Activated CD4-positive, alpha-beta memory T cell treated with anti-CD3 and anti-CD28 coated beads for 36 hours (primary cell): ENCODE results near the gene GRB2. TPM values are rescaled to one million over a fixed set of nuclear protein-coding genes. Genes with fewer than 3 reads are reported as not detected.
A peak's percentile ranks its signal among the peaks of the same experiment; 100 is the strongest.

ENCODE experiments used
- CTCF ChIA-PET: fragments of 350-600 bp; sonication (Branson Sonifier 250); formaldehyde crosslinking; loops from one replicate; lab custom pipeline; 2021; ENCODE audit warnings: antibody characterized with exemption, inconsistent platforms; lab: Charles Lee
- POLR2A ChIA-PET: fragments of 350-600 bp; sonication (Branson Sonifier 250); formaldehyde crosslinking; loops from one replicate; lab custom pipeline; 2021; ENCODE audit warnings: antibody characterized with exemption; lab: Charles Lee
- DNase-seq: peaks from one replicate; pipeline ENCODE4 v3.0.0-alpha.2; 2020
- H3K27ac Mint-ChIP-seq: one replicate; pipeline ENCODE4 v1.8.0; 2021; ENCODE audit warnings: mixed read lengths
- H3K27me3 Mint-ChIP-seq: one replicate; pipeline ENCODE4 v1.8.0; 2021; ENCODE audit warnings: mixed read lengths
- H3K36me3 Mint-ChIP-seq: one replicate; pipeline ENCODE4 v1.8.0; 2021; ENCODE audit warnings: mixed read lengths
- H3K4me1 Mint-ChIP-seq: one replicate; pipeline ENCODE4 v1.8.0; 2021; ENCODE audit warnings: low read depth, mixed read lengths
- H3K4me3 Mint-ChIP-seq: one replicate; pipeline ENCODE4 v1.8.0; 2021; ENCODE audit warnings: mild to moderate bottlenecking, mixed read lengths
- H3K9me3 Mint-ChIP-seq: one replicate; pipeline ENCODE4 v1.8.0; 2021; ENCODE audit warnings: mixed read lengths
- intact Hi-C: fragments of 100-400 bp; cut with micrococcal nuclease; formaldehyde crosslinking; loops from one replicate; pipeline ENCODE4 v1.15.1; 2023
- total RNA-seq, 2 experiments: library from RNA; stranded (reverse); gene quantifications; one replicate each; pipeline ENCODE4 v1.2.3, GENCODE V29; 2021

GRB2 gene
- total RNA-seq, 2 experiments from 2014 or later: 174 to 182 TPM

- H3K4me3 Mint-ChIP-seq: no peak overlapping the region
Measured at GRCh38 chr17:75411328-75412067, 6.0 kb upstream of the GRB2 start.

GRCh38 chr17:75410141-75410540 is 4.7 kb upstream of the GRB2 start:
- POLR2A ChIA-PET: no interaction called here

More at GRCh38 chr17:75411328-75412067, 6.0 kb upstream of the GRB2 start:
- intact Hi-C loops: loop anchor here (1.0 to 2.0 kb wide), 2 partner anchors 121 to 173 kb away; no protein-coding TSS in a partner anchor
- ChIA-PET CTCF (interaction anchor here (0.6 to 2.7 kb wide), 24 partner anchors 14 to 450 kb away, joined by 3 to 41 read pairs (median 5); partner anchors contain the start of genes ARMC7, MIF4GD, NUP85 and SLC25A19), POLR2A (no interaction called here)
- Mint-ChIP-seq H3K9me3 (no peaks in the 10 kb centered on the region), H3K36me3 (no peaks in the 10 kb centered on the region), H3K27me3 (peaks cover 1% of the 10 kb centered on the region), H3K27ac (no peak overlapping the region), H3K4me1 (peaks cover 18% of the 10 kb centered on the region)
- no peak for DNase-seq

GRCh38 chr17:75407655-75408352 is 2.3 kb upstream of the GRB2 start:
- Mint-ChIP-seq H3K27ac (no peak overlapping the region), H3K36me3 (peaks cover 3% of the 10 kb centered on the region), H3K4me3 (no peak overlapping the region), H3K9me3 (no peaks in the 10 kb centered on the region), H3K27me3 (no peaks in the 10 kb centered on the region), H3K4me1 (peaks cover 30% of the 10 kb centered on the region)
- DNase-seq: no peak
- ChIA-PET CTCF (interaction anchor here (1.1 to 3.1 kb wide), 3 partner anchors 85 to 447 kb away, joined by 3 to 12 read pairs (median 7); partner anchors contain the start of gene MIF4GD), POLR2A (interaction anchor here (1.7 to 2.9 kb wide), 2 partner anchors 119 to 146 kb away, joined by 3 to 18 read pairs; partner anchors contain the start of genes GGA3, MRPS7 and SLC25A19)
- intact Hi-C loops: loop anchor here (10.0 kb wide), 1 partner anchor 373 kb away; no protein-coding TSS in a partner anchor

More at GRCh38 chr17:75410141-75410540, 4.7 kb upstream of the GRB2 start:
- intact Hi-C loops: no loop called here
- CTCF ChIA-PET: interaction anchor here (0.8 to 2.5 kb wide), 3 partner anchors 87 to 139 kb away, joined by 3 to 6 read pairs (median 3); partner anchors contain the start of genes MIF4GD and SLC25A19
- no peak overlapping the region for H3K4me3 Mint-ChIP-seq
- no peaks in the 10 kb centered on the region for H3K36me3 Mint-ChIP-seq
- peaks cover 24% of the 10 kb centered on the region for H3K4me1 Mint-ChIP-seq
- DNase-seq: no peak
- H3K27me3 Mint-ChIP-seq: peaks cover 1% of the 10 kb centered on the region
- H3K9me3 Mint-ChIP-seq: no peaks in the 10 kb centered on the region
- no peak overlapping the region for H3K27ac Mint-ChIP-seq

- ChIA-PET POLR2A (interaction anchor here (0.7 to 2.9 kb wide), 14 partner anchors 10 to 419 kb away, joined by 3 to 18 read pairs (median 5); partner anchors contain the start of genes CDR2L, GGA3, MIF4GD and MRPS7), CTCF (interaction anchor here (0.9 to 3.1 kb wide), 14 partner anchors 10 to 292 kb away, joined by 3 to 21 read pairs (median 4); partner anchors contain the start of genes GGA3, MIF4GD, MRPS7 and SLC25A19)
- peak overlapping the region; percentile 89 for H3K4me3 Mint-ChIP-seq
- DNase-seq: peak; percentile 23
- intact Hi-C loops: loop anchor here (10.0 kb wide), 1 partner anchor 371 kb away; no protein-coding TSS in a partner anchor
- H3K36me3 Mint-ChIP-seq: peaks cover 4% of the 10 kb centered on the region
- no peaks in the 10 kb centered on the region for H3K27me3 Mint-ChIP-seq
- no peaks in the 10 kb centered on the region for H3K9me3 Mint-ChIP-seq
- H3K4me1 Mint-ChIP-seq: peaks cover 29% of the 10 kb centered on the region
- peak overlapping the region; percentile 95 for H3K27ac Mint-ChIP-seq
Measured at GRCh38 chr17:75406222-75406615, 741 bp upstream of the GRB2 start.

GRCh38 chr17:75404731-75405364 is 630 bp downstream of the GRB2 start:
- H3K9me3 Mint-ChIP-seq: no peaks in the 10 kb centered on the region
- CTCF ChIA-PET: interaction anchor here (1.0 to 3.1 kb wide), 13 partner anchors 9 to 163 kb away, joined by 3 to 21 read pairs (median 5); partner anchors contain the start of genes GGA3, MIF4GD, MRPS7 and SLC25A19
- POLR2A ChIA-PET: interaction anchor here (0.7 to 2.9 kb wide), 11 partner anchors 8 to 440 kb away, joined by 3 to 18 read pairs (median 7); partner anchors contain the start of genes CDR2L, GGA3, MIF4GD and MRPS7
- peak overlapping the region; percentile 95 for H3K27ac Mint-ChIP-seq
- H3K4me1 Mint-ChIP-seq: peaks cover 36% of the 10 kb centered on the region
- peaks cover 6% of the 10 kb centered on the region for H3K36me3 Mint-ChIP-seq
- intact Hi-C loops: loop anchor here (1.0 to 10.0 kb wide), 9 partner anchors 11 to 370 kb away; partner anchors contain the start of genes ARMC7, GGA3, MRPS7 and SLC25A19
- H3K4me3 Mint-ChIP-seq: peak overlapping the region; percentile 89
- DNase-seq: peak; percentile 73
- H3K27me3 Mint-ChIP-seq: no peaks in the 10 kb centered on the region

- Mint-ChIP-seq H3K36me3 (peaks cover 6% of the 10 kb centered on the region), H3K27ac (peak overlapping the region; percentile 95), H3K4me3 (peak overlapping the region; percentile 89), H3K27me3 (no peaks in the 10 kb centered on the region), H3K4me1 (peaks cover 36% of the 10 kb centered on the region), H3K9me3 (no peaks in the 10 kb centered on the region)
- CTCF ChIA-PET: interaction anchor here (0.9 to 3.1 kb wide), 7 partner anchors 11 to 133 kb away, joined by 3 to 12 read pairs (median 6); partner anchors contain the start of gene MIF4GD
- intact Hi-C loops: loop anchor here (1.0 to 10.0 kb wide), 6 partner anchors 10 to 369 kb away; partner anchors contain the start of gene ARMC7
- DNase-seq: peak; percentile 70
- POLR2A ChIA-PET: interaction anchor here (0.9 to 2.4 kb wide), 3 partner anchors 9 to 115 kb away, joined by 3 to 15 read pairs (median 14); partner anchors contain the start of gene SLC25A19
Measured at GRCh38 chr17:75404223-75404730, 1.2 kb downstream of the GRB2 start.

GRCh38 chr17:75403131-75403530 is 2.3 kb downstream of the GRB2 start:
- no peak for DNase-seq
- POLR2A ChIA-PET: no interaction called here
- intact Hi-C loops: loop anchor here (10.0 kb wide), 1 partner anchor 368 kb away; no protein-coding TSS in a partner anchor
- no peaks in the 10 kb centered on the region for H3K27me3 Mint-ChIP-seq
- peak overlapping the region; percentile 59 for H3K4me3 Mint-ChIP-seq
- CTCF ChIA-PET: interaction anchor here (0.9 to 1.4 kb wide), 5 partner anchors 10 to 132 kb away, joined by 3 to 11 read pairs (median 6); partner anchors contain the start of gene MIF4GD
- peaks cover 6% of the 10 kb centered on the region for H3K36me3 Mint-ChIP-seq
- H3K9me3 Mint-ChIP-seq: no peaks in the 10 kb centered on the region
- peak overlapping the region; percentile 61 for H3K27ac Mint-ChIP-seq
- peaks cover 45% of the 10 kb centered on the region for H3K4me1 Mint-ChIP-seq

GRCh38 chr17:75402026-75402425 is 3.5 kb downstream of the GRB2 start:
- no peaks in the 10 kb centered on the region for H3K27me3 Mint-ChIP-seq
- peaks cover 50% of the 10 kb centered on the region for H3K4me1 Mint-ChIP-seq
- H3K27ac Mint-ChIP-seq: peak overlapping the region; percentile 80

GRCh38 chr17:75400326-75400939 is 5.0 kb downstream of the GRB2 start:
- Mint-ChIP-seq H3K36me3 (peaks cover 6% of the 10 kb centered on the region), H3K9me3 (no peaks in the 10 kb centered on the region), H3K4me1 (peaks cover 57% of the 10 kb centered on the region), H3K4me3 (no peak overlapping the region), H3K27ac (no peak overlapping the region), H3K27me3 (no peaks in the 10 kb centered on the region)
- intact Hi-C loops: loop anchor here (10.0 kb wide), 1 partner anchor 366 kb away; no protein-coding TSS in a partner anchor
- DNase-seq: no peak
- ChIA-PET POLR2A (no interaction called here), CTCF (interaction anchor here (1.2 to 2.7 kb wide), 2 partner anchors 61 to 78 kb away, joined by 3 to 15 read pairs; no protein-coding TSS in a partner anchor)

More at GRCh38 chr17:75402026-75402425, 3.5 kb downstream of the GRB2 start:
- peak overlapping the region; percentile 59 for H3K4me3 Mint-ChIP-seq
- CTCF ChIA-PET: interaction anchor here (0.6 to 2.7 kb wide), 11 partner anchors 8 to 441 kb away, joined by 3 to 15 read pairs (median 4); partner anchors contain the start of genes MIF4GD and SLC25A19
- DNase-seq: no peak
- intact Hi-C loops: loop anchor here (1.0 to 10.0 kb wide), 3 partner anchors 30 to 367 kb away; no protein-coding TSS in a partner anchor
- H3K36me3 Mint-ChIP-seq: peaks cover 6% of the 10 kb centered on the region
- POLR2A ChIA-PET: no interaction called here
- no peaks in the 10 kb centered on the region for H3K9me3 Mint-ChIP-seq

GRCh38 chr17:75398279-75398678 is 7.2 kb downstream of the GRB2 start:
- Mint-ChIP-seq H3K27ac (no peak overlapping the region), H3K36me3 (peaks cover 12% of the 10 kb centered on the region), H3K4me3 (no peak overlapping the region), H3K4me1 (peaks cover 73% of the 10 kb centered on the region), H3K9me3 (no peaks in the 10 kb centered on the region), H3K27me3 (no peaks in the 10 kb centered on the region)
- CTCF ChIA-PET: interaction anchor here (0.6 to 3.2 kb wide), 4 partner anchors 14 to 137 kb away, joined by 3 to 18 read pairs (median 4); partner anchors contain the start of gene MIF4GD
- POLR2A ChIA-PET: no interaction called here
- intact Hi-C loops: no loop called here
- DNase-seq: no peak
